Activated CD4-positive, alpha-beta T cell treated with anti-CD3 and anti-CD28 coated beads, Interleukin-2, Interleukin-4, amounts not matched to agents 100 ng/mL and 50 ng/mL, durations not matched to agents 16 hours and 8 hours (primary cell): ENCODE results near the gene CPNE7.
"Not testable (repeated sequence)": the region's sequence is repeated elsewhere in the genome, so short reads cannot be mapped to it uniquely, and the experiment has no call there.

Source experiments
- DNase-seq: peaks from one replicate; pipeline ENCODE4 v3.0.0-alpha.2; 2020; ENCODE audit warnings: low spot score

Gene CPNE7

DNA sequence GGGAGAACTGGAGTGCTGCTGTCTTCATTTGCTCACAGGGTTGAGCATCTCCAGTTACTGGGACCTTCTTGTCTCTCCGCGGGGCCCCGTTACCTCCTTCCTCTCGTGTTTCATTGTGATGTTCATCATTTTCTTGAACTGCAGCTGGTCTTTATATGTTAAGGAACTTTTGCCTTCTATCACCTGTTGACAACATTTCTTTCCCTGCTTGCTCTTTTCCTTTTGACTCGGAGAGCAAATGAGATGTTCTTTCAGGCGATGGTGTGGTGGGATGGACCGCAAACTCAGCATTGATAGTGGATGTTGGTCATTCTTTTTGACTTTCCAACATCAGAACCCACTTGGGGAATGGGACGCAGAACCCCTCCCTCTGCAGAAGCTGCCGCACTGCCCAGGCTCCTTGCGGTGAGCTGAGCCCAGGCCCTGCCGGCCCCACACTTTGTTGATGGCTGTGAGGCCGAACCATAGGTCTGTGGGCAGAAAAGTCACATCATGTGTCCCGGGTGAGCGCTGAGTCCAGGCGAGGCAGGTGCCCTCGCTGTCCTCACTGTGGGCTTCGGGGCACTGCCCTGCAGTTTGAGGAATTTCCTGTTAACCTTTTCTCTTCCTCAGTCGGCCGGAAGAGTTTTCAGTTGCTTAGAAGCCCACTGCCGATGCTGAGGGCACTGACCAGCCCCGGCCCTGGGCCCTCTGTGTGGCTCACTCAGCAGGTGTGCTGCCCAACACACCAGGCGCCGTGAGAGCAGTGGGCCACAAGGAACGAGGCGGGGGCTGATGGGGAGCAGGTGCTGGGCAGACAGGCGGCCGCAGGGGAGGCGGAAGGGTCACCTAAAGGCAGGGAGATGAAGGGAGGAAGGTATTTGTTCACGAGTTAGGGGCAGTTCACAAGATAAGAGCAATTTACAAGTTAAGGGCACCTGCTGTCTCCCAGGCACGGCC is 7.6 kb upstream of the CPNE7 start:
- DNase-seq = no peak

DNA sequence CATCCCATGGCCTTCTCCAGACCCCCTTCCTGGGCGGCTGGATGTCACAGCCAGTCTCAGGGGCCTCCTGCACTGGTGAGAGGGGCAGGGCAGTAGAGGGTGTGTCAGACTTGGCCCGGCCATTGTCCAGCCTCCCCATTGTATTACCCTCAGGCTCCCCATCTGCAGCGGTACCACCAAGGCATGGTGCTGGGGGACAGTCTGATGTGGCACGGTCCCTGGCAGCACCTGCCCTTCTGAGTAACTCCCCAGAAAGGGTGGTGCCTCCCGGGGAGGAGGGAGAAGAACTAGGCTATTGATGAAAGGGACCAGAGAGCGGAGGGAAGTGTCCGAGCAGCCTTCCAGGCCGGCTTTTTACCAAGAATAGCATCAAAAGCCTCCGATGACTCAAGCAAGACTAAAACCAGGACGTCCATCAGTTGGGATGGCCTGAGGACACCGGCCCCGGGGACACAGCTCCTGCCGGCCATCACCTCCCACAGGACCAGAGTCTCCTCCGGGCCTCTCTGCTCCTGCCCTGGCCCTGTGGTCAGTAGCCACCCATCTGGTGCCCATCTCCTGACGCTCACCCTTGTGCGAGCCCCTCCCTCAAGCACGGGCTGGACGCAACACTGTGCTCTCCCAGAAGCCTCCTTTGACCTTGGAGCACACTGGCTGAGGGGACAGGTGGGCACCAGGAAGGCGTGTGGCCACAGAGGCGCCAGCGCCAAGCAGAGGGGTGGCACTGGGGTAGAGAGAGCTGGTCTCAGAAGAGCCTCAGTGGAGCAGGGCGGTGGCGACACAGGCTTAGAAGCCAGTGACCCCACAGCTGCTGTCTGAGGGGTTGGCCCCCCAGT is 5.8 kb upstream of the CPNE7 start:
- no peak for DNase-seq

DNA sequence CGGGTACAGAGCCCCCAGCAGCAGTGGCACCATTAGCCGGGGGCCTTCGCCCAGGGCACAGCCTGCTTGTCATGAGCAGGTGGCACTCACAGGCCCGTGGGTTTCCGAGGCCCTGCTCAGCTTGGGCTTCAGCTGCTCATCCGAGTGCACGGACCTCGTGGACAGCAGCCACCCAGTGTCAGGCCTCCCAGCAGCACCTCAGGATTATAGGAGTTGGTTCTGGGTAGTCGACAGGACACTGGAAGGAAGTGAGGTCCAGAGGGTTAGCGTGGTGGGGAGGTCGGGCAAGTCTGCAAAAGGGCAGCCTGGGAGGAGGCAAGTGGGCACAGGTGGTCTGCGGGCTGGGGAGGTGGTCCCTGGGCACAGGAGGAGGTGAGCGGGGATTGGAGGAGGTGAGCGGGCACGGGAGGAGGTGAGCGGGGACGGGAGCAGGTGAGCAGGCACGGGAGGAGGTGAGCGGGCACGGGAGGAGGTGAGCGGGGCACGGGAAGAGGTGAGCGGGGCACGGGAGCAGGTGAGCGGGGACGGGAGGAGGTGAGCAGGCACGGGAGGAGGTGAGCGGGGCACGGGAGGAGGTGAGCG is 5.1 kb upstream of the CPNE7 start:
- DNase-seq = no peak

- DNase-seq = not testable (repeated sequence)
These were observed 4.5 kb upstream of the CPNE7 start for GRCh38 chr16:89570983-89571598.

- DNase-seq = no peak
These were observed 3.9 kb upstream of the CPNE7 start for GRCh38 chr16:89571636-89572035.

- no peak for DNase-seq
These were observed 3.5 kb upstream of the CPNE7 start for GRCh38 chr16:89572073-89572484.

- no peak for DNase-seq
These were observed 2.9 kb upstream of the CPNE7 start for GRCh38 chr16:89572485-89573205.

GRCh38 chr16:89573826-89574680 is 1.5 kb upstream of the CPNE7 start:
- no peak for DNase-seq

- peak; percentile 62 for DNase-seq
These were observed 794 bp upstream of the CPNE7 start for GRCh38 chr16:89574681-89575246.

DNA sequence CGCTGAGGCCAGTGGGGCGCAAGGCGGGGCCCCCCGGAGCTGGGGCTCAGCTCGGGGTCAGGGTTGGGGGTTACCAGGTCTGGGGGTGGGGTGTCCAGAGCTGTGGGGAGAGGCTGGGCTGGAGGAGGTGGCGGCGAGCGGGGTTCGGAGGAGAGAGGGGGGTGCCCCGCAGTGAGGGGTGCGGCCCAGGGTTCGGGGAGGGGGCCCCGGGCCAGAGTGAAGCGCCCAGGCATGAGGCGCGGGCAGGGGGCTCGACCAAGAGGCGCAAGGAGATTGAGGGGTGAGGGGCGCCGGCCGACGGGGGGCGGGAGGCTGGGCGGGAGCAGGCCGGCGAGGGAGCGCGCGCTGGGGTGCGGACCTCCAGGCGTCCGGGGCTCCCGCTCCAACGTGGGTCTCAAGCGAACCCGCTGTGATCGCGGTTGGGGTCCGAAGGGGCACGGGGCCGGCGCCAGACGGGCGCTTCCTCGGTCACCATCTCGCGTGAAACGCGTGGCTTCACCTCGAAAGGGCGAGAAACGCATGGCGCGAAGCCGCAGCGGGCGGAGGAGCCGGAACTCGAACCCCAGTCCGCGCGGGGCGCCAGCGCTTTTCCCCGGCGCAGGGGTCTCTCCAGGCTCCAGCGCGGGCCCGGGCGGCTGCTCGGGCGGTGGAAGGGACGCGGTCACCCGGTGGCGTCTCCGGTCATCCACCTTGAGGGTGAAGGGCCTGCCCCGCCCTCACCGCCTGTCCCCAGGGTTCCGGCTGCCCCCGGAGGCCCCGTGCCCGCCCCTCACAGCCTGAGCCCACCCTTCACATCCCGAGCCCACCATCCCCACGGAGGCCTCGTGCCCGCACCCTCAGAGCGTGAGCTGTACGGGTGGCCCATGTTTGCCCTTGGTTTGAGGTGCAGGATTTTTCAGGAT is 846 bp downstream of the CPNE7 start:
- DNase-seq = no peak

- DNase-seq = no peak
These were observed 1.6 kb downstream of the CPNE7 start for GRCh38 chr16:89577055-89577759.

DNA sequence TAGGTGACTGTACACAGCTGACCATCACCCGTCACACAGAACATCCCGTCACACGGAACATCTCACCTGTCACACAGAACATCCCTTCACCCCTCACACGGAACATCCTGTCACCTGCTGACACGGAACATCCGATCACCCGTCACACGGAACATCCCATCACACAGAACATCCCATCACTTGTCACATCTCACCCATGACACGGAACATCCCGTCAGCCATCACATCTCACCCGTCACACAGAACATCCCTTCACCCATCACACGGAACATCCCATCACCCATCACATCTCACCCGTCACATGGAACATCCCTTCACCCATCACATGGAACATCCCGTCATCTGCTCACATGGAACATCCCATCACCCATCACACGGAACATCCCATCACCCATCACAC is 3.8 kb downstream of the CPNE7 start:
- DNase-seq = no peak

DNA sequence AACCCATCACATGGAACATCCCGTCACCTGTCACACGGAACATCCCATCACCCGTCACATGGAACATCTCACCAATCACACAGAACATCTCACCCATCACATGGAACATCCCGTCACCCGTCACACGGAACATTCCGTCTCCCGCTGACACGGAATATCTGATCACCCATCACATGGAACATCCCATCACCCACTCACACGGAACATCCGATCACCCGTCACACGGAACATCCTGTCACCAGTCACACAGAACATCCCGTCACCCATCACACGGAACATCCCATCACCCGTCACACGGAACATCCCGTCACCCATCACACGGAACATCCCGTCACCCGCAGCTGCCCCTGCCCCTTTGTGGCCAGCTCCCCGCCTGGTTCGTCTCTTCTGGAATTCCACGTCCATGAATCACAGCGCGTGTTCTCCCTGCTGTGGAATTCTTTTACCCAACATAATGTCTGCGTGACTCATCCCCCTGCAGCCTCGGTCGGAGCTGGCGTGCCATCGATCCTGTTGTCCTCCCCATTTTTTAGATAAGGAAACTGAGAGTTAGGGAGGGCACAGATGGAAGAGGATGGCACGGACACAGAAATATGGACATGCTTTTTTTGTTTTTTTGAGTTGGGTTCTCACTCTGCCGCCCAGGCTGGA is 5.6 kb downstream of the CPNE7 start:
- no peak for DNase-seq

GRCh38 chr16:89581861-89582563 is 6.5 kb downstream of the CPNE7 start:
- DNase-seq = no peak

DNA sequence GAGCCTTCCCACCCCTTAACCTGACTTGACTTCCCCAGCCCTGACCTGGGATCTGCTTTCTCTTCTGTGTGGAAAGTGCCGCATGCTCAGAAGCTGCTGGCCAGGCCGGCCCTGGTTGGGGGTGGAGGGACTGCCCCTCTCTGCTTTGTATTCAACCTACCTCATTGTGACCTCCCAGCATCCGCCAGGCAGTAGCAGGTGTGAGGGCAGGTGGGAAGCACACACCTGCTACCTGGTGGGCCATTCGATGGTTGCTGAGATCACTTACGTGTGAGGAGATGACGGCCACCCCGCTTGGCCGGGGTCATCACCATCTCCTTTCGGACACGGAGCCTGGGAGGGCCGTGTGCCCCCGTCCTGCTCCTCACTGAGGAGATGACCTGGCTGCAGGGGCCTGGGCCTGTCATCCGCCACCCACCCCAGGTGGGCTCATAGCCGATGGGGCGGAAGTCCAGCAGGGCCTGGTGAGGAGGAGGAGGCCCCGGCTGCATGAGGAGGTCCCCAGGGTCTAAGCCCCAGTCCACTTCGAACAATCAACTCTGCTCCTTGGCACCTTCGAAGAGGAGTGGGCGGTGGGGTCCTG is 7.1 kb downstream of the CPNE7 start:
- no peak for DNase-seq

GRCh38 chr16:89583197-89583894 is 7.8 kb downstream of the CPNE7 start:
- DNase-seq = no peak
